Stimulated activated naive CD8-positive, alpha-beta T cell treated with anti-CD3 and anti-CD28 coated beads, Interleukin-15, Interleukin-2, amounts not matched to agents 100 ng/mL and 50 ng/mL, for 24 hours (primary cell): ENCODE measurements around the gene WNT6.
A peak's percentile ranks its signal among the peaks of the same experiment; 100 is the strongest.

Source experiments
- H3K27ac Mint-ChIP-seq: one replicate; pipeline ENCODE4 v1.8.0; 2021; ENCODE audit warnings: mild to moderate bottlenecking, mixed read lengths
- H3K27me3 Mint-ChIP-seq: one replicate; pipeline ENCODE4 v1.8.0; 2021; ENCODE audit warnings: mixed read lengths
- H3K36me3 Mint-ChIP-seq: one replicate; pipeline ENCODE4 v1.8.0; 2021; ENCODE audit warnings: low read depth, mixed read lengths
- H3K4me1 Mint-ChIP-seq: one replicate; pipeline ENCODE4 v1.8.0; 2021; ENCODE audit warnings: low read depth, mixed read lengths
- H3K4me3 Mint-ChIP-seq: one replicate; pipeline ENCODE4 v1.8.0; 2021; ENCODE audit warnings: mild to moderate bottlenecking, mixed read lengths
- H3K9me3 Mint-ChIP-seq: one replicate; pipeline ENCODE4 v1.8.0; 2021; ENCODE audit warnings: mixed read lengths

Gene WNT6

DNA sequence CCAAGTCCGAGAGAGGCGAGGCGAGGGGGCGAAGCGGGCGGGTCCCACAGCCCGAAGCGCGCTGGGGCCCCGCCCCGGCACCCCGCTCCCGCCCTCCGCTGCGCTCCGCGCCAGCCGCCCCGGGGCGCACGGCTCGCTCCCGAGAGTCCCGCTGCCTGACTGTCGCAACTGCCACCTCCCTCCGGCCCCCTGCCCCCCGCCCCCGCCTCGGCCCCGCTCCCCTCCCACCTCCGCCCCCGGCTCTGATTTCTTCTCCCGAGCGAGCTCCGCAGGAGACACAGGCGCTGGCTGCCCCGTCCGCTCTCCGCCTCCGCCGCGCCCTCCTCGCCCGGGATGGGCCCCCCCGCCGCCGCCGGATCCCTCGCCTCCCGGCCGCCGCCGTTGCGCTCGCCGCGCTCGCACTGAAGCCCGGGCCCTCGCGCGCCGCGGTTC, at the start of gene WNT6:
Gene WNT6 (plus strand): TSS at position 250 of the 432 bp plus-strand sequence. CDS start 233 bp downstream, outside the sequence.
- Mint-ChIP-seq H3K4me3 (peak within 1 kb of the TSS; percentile 41), H3K9me3 (no peaks in the 10 kb centered on the region), H3K36me3 (no peaks in the 10 kb centered on the region), H3K27ac (no peak within 1 kb of the TSS), H3K4me1 (peaks cover 16% of the 10 kb centered on the region), H3K27me3 (peaks cover 82% of the 10 kb centered on the region)

DNA sequence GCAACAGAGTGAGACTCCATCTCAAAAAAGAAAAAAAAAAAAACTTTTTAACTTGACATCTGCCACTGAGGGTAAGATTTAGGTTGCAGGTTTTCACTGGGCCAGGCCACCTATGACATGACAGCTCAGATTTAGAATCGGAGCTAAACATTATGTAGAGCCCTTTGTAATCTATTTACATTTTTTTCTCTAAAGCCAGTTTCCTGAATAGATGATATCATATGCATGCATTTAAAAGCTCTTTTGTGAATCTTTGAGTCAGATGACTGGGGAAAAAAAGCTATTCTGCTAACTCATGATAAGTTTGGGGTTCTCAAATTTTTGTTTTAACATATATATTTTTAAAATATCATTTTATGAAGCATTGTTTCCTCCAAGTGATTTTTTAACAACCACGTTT, 49.3 kb upstream of the WNT6 start:
- H3K27me3 Mint-ChIP-seq: peaks cover 45% of the 10 kb centered on the region
- H3K4me1 Mint-ChIP-seq: no peaks in the 10 kb centered on the region
- H3K4me3 Mint-ChIP-seq: no peak overlapping the region
- peaks cover under 1% of the 10 kb centered on the region for H3K9me3 Mint-ChIP-seq
- no peak overlapping the region for H3K27ac Mint-ChIP-seq
- peaks cover under 1% of the 10 kb centered on the region for H3K36me3 Mint-ChIP-seq

- Mint-ChIP-seq H3K27me3 (peaks cover 35% of the 10 kb centered on the region), H3K9me3 (no peaks in the 10 kb centered on the region), H3K4me3 (no peak overlapping the region), H3K27ac (no peak overlapping the region), H3K36me3 (no peaks in the 10 kb centered on the region), H3K4me1 (no peaks in the 10 kb centered on the region)
These were observed 48.2 kb upstream of the WNT6 start for GRCh38 chr2:218811382-218811781.

DNA sequence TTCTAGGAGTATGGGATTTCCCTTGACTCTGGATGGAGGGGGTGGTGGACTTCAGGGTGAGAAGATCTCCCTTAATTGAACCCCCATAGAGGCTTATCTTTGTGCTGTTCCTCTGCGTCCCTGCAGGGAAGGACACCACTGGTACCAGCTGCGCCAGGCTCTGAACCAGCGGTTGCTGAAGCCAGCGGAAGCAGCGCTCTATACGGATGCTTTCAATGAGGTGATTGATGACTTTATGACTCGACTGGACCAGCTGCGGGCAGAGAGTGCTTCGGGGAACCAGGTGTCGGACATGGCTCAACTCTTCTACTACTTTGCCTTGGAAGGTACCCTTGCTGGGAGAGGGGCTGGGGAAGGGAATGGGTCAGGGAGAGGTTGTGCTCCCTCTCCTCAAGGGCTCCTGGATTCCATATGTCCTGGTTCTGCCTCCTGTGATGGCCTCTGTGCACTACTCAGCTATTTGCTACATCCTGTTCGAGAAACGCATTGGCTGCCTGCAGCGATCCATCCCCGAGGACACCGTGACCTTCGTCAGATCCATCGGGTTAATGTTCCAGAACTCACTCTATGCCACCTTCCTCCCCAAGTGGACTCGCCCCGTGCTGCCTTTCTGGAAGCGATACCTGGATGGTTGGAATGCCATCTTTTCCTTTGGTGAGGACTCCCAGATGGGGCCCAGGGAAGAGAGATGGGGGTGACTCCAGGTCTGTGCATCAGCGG, 47.3 kb upstream of the WNT6 start:
- no peaks in the 10 kb centered on the region for H3K4me1 Mint-ChIP-seq
- no peak overlapping the region for H3K27ac Mint-ChIP-seq

GRCh38 chr2:218812861-218813260, 46.7 kb upstream of the WNT6 start:
- H3K27me3 Mint-ChIP-seq: peaks cover 36% of the 10 kb centered on the region
- H3K4me1 Mint-ChIP-seq: no peaks in the 10 kb centered on the region
- no peak overlapping the region for H3K27ac Mint-ChIP-seq
- H3K36me3 Mint-ChIP-seq: no peaks in the 10 kb centered on the region
- H3K4me3 Mint-ChIP-seq: no peak overlapping the region
- no peaks in the 10 kb centered on the region for H3K9me3 Mint-ChIP-seq

More for the DNA sequence above, 47.3 kb upstream of the WNT6 start:
- Mint-ChIP-seq H3K9me3 (no peaks in the 10 kb centered on the region), H3K4me3 (no peak overlapping the region), H3K27me3 (peaks cover 32% of the 10 kb centered on the region), H3K36me3 (no peaks in the 10 kb centered on the region)

DNA sequence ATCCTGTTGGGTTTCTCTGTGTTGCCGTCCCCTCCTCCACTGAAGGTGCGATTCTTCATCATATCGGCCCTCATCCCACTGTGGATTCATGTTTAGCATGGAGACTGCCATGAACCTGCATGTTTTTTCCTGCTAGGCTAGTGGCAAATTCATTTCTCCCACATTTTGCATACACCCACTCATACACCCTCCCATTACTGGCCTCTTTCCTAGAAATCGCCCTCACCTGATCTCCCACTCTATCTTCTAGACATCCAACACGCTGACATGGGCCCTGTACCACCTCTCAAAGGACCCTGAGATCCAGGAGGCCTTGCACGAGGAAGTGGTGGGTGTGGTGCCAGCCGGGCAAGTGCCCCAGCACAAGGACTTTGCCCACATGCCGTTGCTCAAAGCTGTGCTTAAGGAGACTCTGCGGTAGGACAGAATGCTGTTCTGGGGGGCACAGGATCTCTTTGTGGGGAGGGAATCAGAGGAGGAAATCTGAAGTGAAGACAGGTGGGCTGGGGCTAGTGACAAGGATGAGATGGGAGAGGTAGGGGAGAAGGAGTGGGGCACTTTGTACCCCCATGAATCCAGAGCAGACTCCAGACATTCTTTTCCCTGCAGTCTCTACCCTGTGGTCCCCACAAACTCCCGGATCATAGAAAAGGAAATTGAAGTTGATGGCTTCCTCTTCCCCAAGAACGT, 45.7 kb upstream of the WNT6 start:
- Mint-ChIP-seq H3K27ac (no peak overlapping the region), H3K9me3 (no peaks in the 10 kb centered on the region), H3K27me3 (peaks cover 31% of the 10 kb centered on the region), H3K4me3 (no peak overlapping the region), H3K36me3 (no peaks in the 10 kb centered on the region), H3K4me1 (no peaks in the 10 kb centered on the region)

DNA sequence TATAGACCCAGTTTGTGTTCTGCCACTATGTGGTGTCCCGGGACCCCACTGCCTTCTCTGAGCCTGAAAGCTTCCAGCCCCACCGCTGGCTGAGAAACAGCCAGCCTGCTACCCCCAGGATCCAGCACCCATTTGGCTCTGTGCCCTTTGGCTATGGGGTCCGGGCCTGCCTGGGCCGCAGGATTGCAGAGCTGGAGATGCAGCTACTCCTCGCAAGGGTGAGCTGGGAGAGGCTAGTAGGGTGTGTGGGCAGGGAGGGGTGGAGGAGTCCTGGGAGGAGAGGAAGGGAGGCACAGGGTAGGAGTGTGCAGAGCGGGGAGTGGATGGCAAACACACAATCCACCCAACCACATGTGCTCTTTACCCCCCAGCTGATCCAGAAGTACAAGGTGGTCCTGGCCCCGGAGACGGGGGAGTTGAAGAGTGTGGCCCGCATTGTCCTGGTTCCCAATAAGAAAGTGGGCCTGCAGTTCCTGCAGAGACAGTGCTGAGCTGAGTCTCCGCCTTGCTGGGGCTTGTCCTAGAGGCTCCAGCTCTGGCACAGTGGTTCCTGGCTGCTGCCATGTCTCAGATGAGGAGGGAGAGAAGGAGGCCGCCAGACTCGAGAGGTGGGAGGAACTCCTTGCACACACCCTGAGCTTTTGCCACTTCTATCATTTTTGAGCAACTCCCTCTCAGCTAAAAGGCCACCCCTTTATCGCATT, 44.9 kb upstream of the WNT6 start:
- peaks cover 23% of the 10 kb centered on the region for H3K27me3 Mint-ChIP-seq
- H3K4me3 Mint-ChIP-seq: no peak overlapping the region

GRCh38 chr2:218815244-218815637, 44.4 kb upstream of the WNT6 start:
- Mint-ChIP-seq H3K27ac (no peak overlapping the region), H3K9me3 (no peaks in the 10 kb centered on the region), H3K27me3 (peaks cover 21% of the 10 kb centered on the region), H3K36me3 (no peaks in the 10 kb centered on the region), H3K4me3 (no peak overlapping the region), H3K4me1 (no peaks in the 10 kb centered on the region)

More for the DNA sequence above, 44.9 kb upstream of the WNT6 start:
- Mint-ChIP-seq H3K9me3 (no peaks in the 10 kb centered on the region), H3K27ac (no peak overlapping the region), H3K36me3 (no peaks in the 10 kb centered on the region), H3K4me1 (no peaks in the 10 kb centered on the region)

GRCh38 chr2:218815649-218816048, 44.0 kb upstream of the WNT6 start:
- Mint-ChIP-seq H3K27me3 (peaks cover 17% of the 10 kb centered on the region), H3K9me3 (no peaks in the 10 kb centered on the region), H3K4me3 (no peak overlapping the region)

GRCh38 chr2:218816561-218817011, 43.0 kb upstream of the WNT6 start:
- peaks cover 17% of the 10 kb centered on the region for H3K27me3 Mint-ChIP-seq
- H3K9me3 Mint-ChIP-seq: no peaks in the 10 kb centered on the region
- H3K4me3 Mint-ChIP-seq: no peak overlapping the region
- no peak overlapping the region for H3K27ac Mint-ChIP-seq
- H3K4me1 Mint-ChIP-seq: no peaks in the 10 kb centered on the region
- no peaks in the 10 kb centered on the region for H3K36me3 Mint-ChIP-seq

More at GRCh38 chr2:218815649-218816048, 44.0 kb upstream of the WNT6 start:
- Mint-ChIP-seq H3K27ac (no peak overlapping the region), H3K36me3 (no peaks in the 10 kb centered on the region), H3K4me1 (no peaks in the 10 kb centered on the region)

DNA sequence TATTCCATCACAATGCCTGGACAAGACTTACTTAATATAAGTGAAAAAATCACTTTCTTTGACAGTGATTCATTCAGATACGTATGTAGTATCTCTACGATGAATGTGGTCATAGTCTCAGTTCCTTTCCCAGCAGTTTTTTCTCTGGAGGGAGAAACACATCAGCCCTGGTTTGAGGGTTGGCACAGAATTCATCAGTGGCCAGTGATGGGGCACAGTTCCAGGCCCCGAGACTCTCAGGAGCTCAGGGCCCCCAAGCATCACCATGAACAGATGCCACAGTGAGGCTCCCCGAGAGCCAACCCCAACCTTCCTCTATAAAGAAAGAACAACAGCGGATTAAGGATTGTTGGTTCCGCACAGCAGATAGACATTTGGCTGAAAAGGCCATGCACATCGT, 40.5 kb upstream of the WNT6 start:
- Mint-ChIP-seq H3K27me3 (peaks cover 15% of the 10 kb centered on the region), H3K4me3 (no peak overlapping the region), H3K9me3 (no peaks in the 10 kb centered on the region), H3K36me3 (no peaks in the 10 kb centered on the region), H3K27ac (no peak overlapping the region), H3K4me1 (no peaks in the 10 kb centered on the region)

- Mint-ChIP-seq H3K27me3 (peaks cover 15% of the 10 kb centered on the region), H3K36me3 (no peaks in the 10 kb centered on the region), H3K4me1 (no peaks in the 10 kb centered on the region), H3K4me3 (no peak overlapping the region), H3K27ac (no peak overlapping the region), H3K9me3 (no peaks in the 10 kb centered on the region)
These were observed 38.7 kb upstream of the WNT6 start for GRCh38 chr2:218820746-218821369.

- no peak overlapping the region for H3K4me3 Mint-ChIP-seq
- no peaks in the 10 kb centered on the region for H3K36me3 Mint-ChIP-seq
- H3K4me1 Mint-ChIP-seq: no peaks in the 10 kb centered on the region
- H3K27me3 Mint-ChIP-seq: peaks cover 15% of the 10 kb centered on the region
- no peaks in the 10 kb centered on the region for H3K9me3 Mint-ChIP-seq
- no peak overlapping the region for H3K27ac Mint-ChIP-seq
These were observed 37.9 kb upstream of the WNT6 start for GRCh38 chr2:218821605-218822211.

DNA sequence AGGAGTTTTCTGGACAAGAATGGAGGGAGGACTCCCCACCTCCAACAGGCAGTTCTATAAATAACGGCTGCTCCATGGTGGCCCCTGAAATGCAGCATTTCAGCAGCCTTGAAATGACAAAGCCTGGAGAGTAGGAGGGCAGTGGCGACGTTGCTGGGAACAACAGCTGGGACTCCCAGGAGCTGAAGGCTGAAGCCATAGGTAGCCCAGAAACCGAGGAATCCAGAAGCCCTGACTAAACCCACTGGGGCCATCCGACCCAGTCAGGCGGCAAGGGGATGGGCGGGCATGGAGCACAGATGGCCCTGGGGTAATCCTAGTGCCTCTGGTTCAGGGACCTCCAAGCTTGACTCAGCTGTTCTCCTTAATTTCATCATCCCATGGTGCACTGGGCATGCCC, 37.0 kb upstream of the WNT6 start:
- Mint-ChIP-seq H3K27ac (no peak overlapping the region), H3K27me3 (peaks cover 13% of the 10 kb centered on the region), H3K4me3 (no peak overlapping the region), H3K9me3 (no peaks in the 10 kb centered on the region), H3K36me3 (no peaks in the 10 kb centered on the region), H3K4me1 (no peaks in the 10 kb centered on the region)
